Neural cell (in vitro differentiated cells): ENCODE results near the gene AKR1C3.

Source experiments
- EZH2 ChIP-seq: fragments of 200-600, 300-800 bp; shearing (Covaris generic), sonication (generic); IDR thresholded peaks from 2 replicates; pipeline ENCODE4 v1.6.1; 2014; ENCODE audit warnings: antibody characterized with exemption, low read length, borderline replicate concordance, mild to moderate bottlenecking; ENCODE audit not compliant: insufficient read depth, poor library complexity, severe bottlenecking
- POLR2AphosphoS5 ChIP-seq: IDR thresholded peaks from 2 replicates; pipeline ENCODE4 v1.6.1; 2012
- SMC3 ChIP-seq: fragments of 450-650 bp; conservative IDR thresholded peaks from 2 replicates; pipeline ENCODE4 v1.6.1; 2014; ENCODE audit warnings: antibody characterized with exemption, mild to moderate bottlenecking, moderate library complexity; ENCODE audit not compliant: poor library complexity
- TF ChIP-seq, protein P1 (sequence below): fragments of 450-650 bp; IDR thresholded peaks from 2 replicates; pipeline ENCODE4 v1.5.1; 2014; ENCODE audit warnings: antibody characterized with exemption, mild to moderate bottlenecking, moderate library complexity; ENCODE audit not compliant: poor library complexity, severe bottlenecking

GRCh38 chr10:5096108-5096507 is 1.9 kb downstream of the AKR1C3 start:
- TF ChIP-seq EZH2 (no peak), SMC3 (no peak), POLR2AphosphoS5 (no peak)
- TF ChIP-seq, protein P1, sequence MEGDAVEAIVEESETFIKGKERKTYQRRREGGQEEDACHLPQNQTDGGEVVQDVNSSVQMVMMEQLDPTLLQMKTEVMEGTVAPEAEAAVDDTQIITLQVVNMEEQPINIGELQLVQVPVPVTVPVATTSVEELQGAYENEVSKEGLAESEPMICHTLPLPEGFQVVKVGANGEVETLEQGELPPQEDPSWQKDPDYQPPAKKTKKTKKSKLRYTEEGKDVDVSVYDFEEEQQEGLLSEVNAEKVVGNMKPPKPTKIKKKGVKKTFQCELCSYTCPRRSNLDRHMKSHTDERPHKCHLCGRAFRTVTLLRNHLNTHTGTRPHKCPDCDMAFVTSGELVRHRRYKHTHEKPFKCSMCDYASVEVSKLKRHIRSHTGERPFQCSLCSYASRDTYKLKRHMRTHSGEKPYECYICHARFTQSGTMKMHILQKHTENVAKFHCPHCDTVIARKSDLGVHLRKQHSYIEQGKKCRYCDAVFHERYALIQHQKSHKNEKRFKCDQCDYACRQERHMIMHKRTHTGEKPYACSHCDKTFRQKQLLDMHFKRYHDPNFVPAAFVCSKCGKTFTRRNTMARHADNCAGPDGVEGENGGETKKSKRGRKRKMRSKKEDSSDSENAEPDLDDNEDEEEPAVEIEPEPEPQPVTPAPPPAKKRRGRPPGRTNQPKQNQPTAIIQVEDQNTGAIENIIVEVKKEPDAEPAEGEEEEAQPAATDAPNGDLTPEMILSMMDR: no peak
